Measurements from ENCODE around the gene HCFC1.

HCFC1 gene

DNA sequence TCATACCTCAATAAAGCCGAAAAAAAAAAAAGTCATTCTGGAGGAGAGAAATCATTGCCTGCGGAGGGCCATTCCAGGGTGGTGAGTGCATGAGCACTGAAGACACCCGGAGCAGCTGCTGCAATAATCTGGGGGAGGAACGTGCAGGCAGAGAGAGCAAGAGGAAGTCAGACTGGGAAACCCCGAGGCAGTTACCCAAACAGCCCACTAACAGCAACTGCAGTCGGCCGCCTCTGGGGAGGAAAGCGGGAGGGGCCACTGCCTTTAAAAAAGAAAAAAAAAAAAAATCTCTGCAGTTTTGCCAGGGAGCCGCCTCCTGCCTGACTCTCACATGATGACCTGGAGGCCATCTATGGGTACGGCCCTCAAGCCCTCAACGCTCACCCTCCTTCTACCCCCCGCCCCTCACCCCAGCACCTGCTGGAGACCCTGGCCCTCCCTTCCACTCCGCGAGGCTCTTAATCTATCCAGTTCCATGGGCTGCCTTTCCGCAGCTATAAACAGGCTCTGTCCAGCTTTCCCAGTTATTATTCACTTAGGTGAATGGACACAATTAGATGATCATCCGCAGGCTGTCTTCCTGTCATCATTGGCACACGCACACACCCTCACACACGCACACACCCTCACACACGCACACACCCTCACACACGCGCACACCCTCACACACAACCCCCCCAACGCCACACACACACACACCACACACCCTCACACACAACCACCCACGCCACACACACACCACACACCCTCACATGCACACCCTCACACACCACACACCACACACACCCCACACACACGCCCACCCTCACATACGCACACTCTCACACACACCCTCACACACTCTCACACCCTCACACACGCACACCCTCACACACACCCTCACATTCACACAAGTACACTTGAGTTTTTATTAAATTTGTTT, 70.5 kb downstream of the HCFC1 start:
- peak; percentile 29 for DNase-seq

DNA sequence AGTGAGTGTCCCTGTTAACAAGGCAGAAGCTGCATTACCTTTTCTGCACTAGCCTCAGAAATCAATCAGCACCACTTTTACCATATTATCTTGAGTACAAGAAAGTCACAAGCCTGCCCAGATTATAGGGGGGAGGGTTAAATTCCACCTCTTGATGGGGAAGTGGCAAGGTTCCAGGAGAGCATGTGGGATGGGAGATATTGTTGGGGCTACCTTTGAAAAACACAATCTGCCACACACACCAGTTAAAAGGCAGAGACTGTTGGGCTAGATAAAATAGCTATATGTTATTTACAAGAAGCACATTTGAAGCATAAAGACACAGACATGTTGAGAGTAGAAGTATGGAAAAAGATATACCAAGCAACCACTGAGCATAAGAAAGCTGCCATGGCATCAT, 73.7 kb downstream of the HCFC1 start:
- no peak for DNase-seq

Measured in activated T-cell treated with anti-CD3 and anti-CD28 coated beads for 4 hours (primary cell).